Fibroblast of upper back skin (primary cell): ENCODE data around the gene CHN2.

Source experiments
- DNase-seq: peaks from one replicate; pipeline ENCODE4 v3.0.0-alpha.2; 2013

Gene CHN2

GRCh38 chr7:29287366-29287765 is 92.8 kb downstream of the CHN2 start:
- DNase-seq: peak; percentile 84

- no peak for DNase-seq
These were observed 93.9 kb downstream of the CHN2 start for GRCh38 chr7:29288181-29289091.

- DNase-seq: peak; percentile 47
These were observed 94.8 kb downstream of the CHN2 start for GRCh38 chr7:29289156-29290021.

- no peak for DNase-seq
These were observed 96.3 kb downstream of the CHN2 start for GRCh38 chr7:29290829-29291228.

- DNase-seq: no peak
These were observed 97.4 kb downstream of the CHN2 start for GRCh38 chr7:29291723-29292618.

GRCh38 chr7:29292886-29293658 is 98.5 kb downstream of the CHN2 start:
- no peak for DNase-seq

- DNase-seq: no peak
These were observed 101.8 kb downstream of the CHN2 start for GRCh38 chr7:29296421-29296820.

- DNase-seq: no peak
These were observed 102.8 kb downstream of the CHN2 start for GRCh38 chr7:29297194-29297890.

GRCh38 chr7:29299086-29299485 is 104.5 kb downstream of the CHN2 start:
- no peak for DNase-seq

- peak; percentile 61 for DNase-seq
These were observed 105.5 kb downstream of the CHN2 start for GRCh38 chr7:29300026-29300480.

- DNase-seq: no peak
These were observed 106.1 kb downstream of the CHN2 start for GRCh38 chr7:29300649-29301048.

GRCh38 chr7:29302666-29303395 is 108.3 kb downstream of the CHN2 start:
- DNase-seq: no peak

GRCh38 chr7:29304756-29305155 is 110.2 kb downstream of the CHN2 start:
- no peak for DNase-seq

GRCh38 chr7:29306319-29306991 is 111.9 kb downstream of the CHN2 start:
- DNase-seq: no peak

- DNase-seq: no peak
These were observed 113.8 kb downstream of the CHN2 start for GRCh38 chr7:29308424-29308823.

- no peak for DNase-seq
These were observed 114.7 kb downstream of the CHN2 start for GRCh38 chr7:29309041-29309854.

- no peak for DNase-seq
These were observed 116.0 kb downstream of the CHN2 start for GRCh38 chr7:29310625-29311024.

GRCh38 chr7:29311314-29311713 is 116.7 kb downstream of the CHN2 start:
- DNase-seq: no peak

GRCh38 chr7:29314148-29314547 is 119.6 kb downstream of the CHN2 start:
- no peak for DNase-seq
